Stomach smooth muscle (tissue), 2 donors: ENCODE results near the gene MALRD1.
"Not testable (repeated sequence)": the region's sequence is repeated elsewhere in the genome, so short reads cannot be mapped to it uniquely, and the experiment has no call there.

ENCODE experiments used
- H3K27ac ChIP-seq: one replicate; pipeline ENCODE4 v1.7.0; 2013; ENCODE audit warnings: mild to moderate bottlenecking, low read length, inconsistent platforms
- H3K27me3 ChIP-seq, 2 donors: one replicate each; pipeline ENCODE4 v1.7.0; 2013; ENCODE audit warnings: low read length in 2 of 2; ENCODE audit not compliant: insufficient read depth in 2 of 2, control insufficient read depth in 1 of 2
- H3K36me3 ChIP-seq, 2 donors: one replicate each; pipeline ENCODE4 v1.7.0; 2013; ENCODE audit warnings: low read length in 2 of 2; ENCODE audit not compliant: control insufficient read depth in 2 of 2, insufficient read depth in 2 of 2
- H3K4me1 ChIP-seq: one replicate; pipeline ENCODE4 v1.7.0; 2013; ENCODE audit warnings: low read length; ENCODE audit not compliant: control insufficient read depth, insufficient read depth
- H3K4me3 ChIP-seq, 2 donors: one replicate each; pipeline ENCODE4 v1.7.0; 2013; ENCODE audit warnings: low read length in 2 of 2
- H3K9ac ChIP-seq, 2 donors: one replicate each; pipeline ENCODE4 v1.7.0; 2013; ENCODE audit warnings: low read length in 2 of 2, mild to moderate bottlenecking in 1 of 2
- H3K9me3 ChIP-seq, 2 donors: one replicate each; pipeline ENCODE4 v1.7.0; 2013; ENCODE audit warnings: low read length in 2 of 2; ENCODE audit not compliant: control insufficient read depth in 2 of 2
- donor health status: healthy.
- donor health status: Pancreatic carcinoma.

MALRD1 gene

GRCh38 chr10:19505320-19506312 lies 457.0 kb downstream of the MALRD1 start:
- Histone ChIP-seq H3K27me3 (no peaks in the 10 kb centered on the region), H3K4me1 (no peaks in the 10 kb centered on the region), H3K27ac (no peak overlapping the region), H3K36me3 (no peaks in the 10 kb centered on the region), H3K9me3 (no peaks in the 10 kb centered on the region), H3K9ac (no peak overlapping the region), H3K4me3 (no peak overlapping the region)

GRCh38 chr10:19510005-19510732 lies 461.6 kb downstream of the MALRD1 start:
- not testable (repeated sequence) for H3K9me3 ChIP-seq, H3K36me3 ChIP-seq, H3K4me3 ChIP-seq, H3K27ac ChIP-seq, H3K27me3 ChIP-seq, H3K4me1 ChIP-seq, H3K9ac ChIP-seq

GRCh38 chr10:19518109-19518508 lies 469.5 kb downstream of the MALRD1 start:
- Histone ChIP-seq H3K4me3 (no peak overlapping the region), H3K27me3 (no peaks in the 10 kb centered on the region), H3K9ac (no peak overlapping the region), H3K36me3 (no peaks in the 10 kb centered on the region), H3K27ac (no peak overlapping the region), H3K9me3 (peaks cover 0 to 3% of the 10 kb centered on the region in 2 donors), H3K4me1 (no peaks in the 10 kb centered on the region)

- Histone ChIP-seq H3K27ac (no peak overlapping the region), H3K4me3 (no peak overlapping the region), H3K9me3 (peaks cover 0 to 3% of the 10 kb centered on the region in 2 donors), H3K9ac (no peak overlapping the region), H3K36me3 (no peaks in the 10 kb centered on the region), H3K4me1 (no peaks in the 10 kb centered on the region), H3K27me3 (no peaks in the 10 kb centered on the region)
Observed at GRCh38 chr10:19518632-19519031, 470.0 kb downstream of the MALRD1 start.

- H3K4me1 ChIP-seq = no peaks in the 10 kb centered on the region
- no peaks in the 10 kb centered on the region for H3K36me3 ChIP-seq
- no peaks in the 10 kb centered on the region for H3K9me3 ChIP-seq
- no peak overlapping the region for H3K4me3 ChIP-seq
- no peak overlapping the region for H3K27ac ChIP-seq
- H3K27me3 ChIP-seq = no peaks in the 10 kb centered on the region
- no peak overlapping the region for H3K9ac ChIP-seq
Observed at GRCh38 chr10:19531324-19531723, 482.7 kb downstream of the MALRD1 start.

- H3K9me3 ChIP-seq = no peaks in the 10 kb centered on the region
- H3K4me1 ChIP-seq = no peaks in the 10 kb centered on the region
- no peak overlapping the region for H3K4me3 ChIP-seq
- no peak overlapping the region for H3K9ac ChIP-seq
- H3K36me3 ChIP-seq = no peaks in the 10 kb centered on the region
- H3K27me3 ChIP-seq = no peaks in the 10 kb centered on the region
- no peak overlapping the region for H3K27ac ChIP-seq
Observed at GRCh38 chr10:19532411-19532810, 483.8 kb downstream of the MALRD1 start.

GRCh38 chr10:19541299-19541698 lies 492.7 kb downstream of the MALRD1 start:
- Histone ChIP-seq H3K4me1 (no peaks in the 10 kb centered on the region), H3K27ac (no peak overlapping the region), H3K4me3 (no peak overlapping the region), H3K9me3 (no peaks in the 10 kb centered on the region), H3K27me3 (no peaks in the 10 kb centered on the region), H3K9ac (no peak overlapping the region), H3K36me3 (no peaks in the 10 kb centered on the region)

GRCh38 chr10:19546224-19546623 lies 497.6 kb downstream of the MALRD1 start:
- Histone ChIP-seq H3K4me1 (no peaks in the 10 kb centered on the region), H3K27me3 (no peaks in the 10 kb centered on the region), H3K9ac (no peak overlapping the region), H3K27ac (no peak overlapping the region), H3K36me3 (no peaks in the 10 kb centered on the region), H3K9me3 (no peaks in the 10 kb centered on the region), H3K4me3 (no peak overlapping the region)

GRCh38 chr10:19549503-19549902 lies 500.9 kb downstream of the MALRD1 start:
- Histone ChIP-seq H3K9me3 (no peaks in the 10 kb centered on the region), H3K9ac (no peak overlapping the region), H3K36me3 (no peaks in the 10 kb centered on the region), H3K4me3 (no peak overlapping the region), H3K27ac (no peak overlapping the region), H3K27me3 (no peaks in the 10 kb centered on the region), H3K4me1 (no peaks in the 10 kb centered on the region)

- Histone ChIP-seq H3K4me3 (no peak overlapping the region), H3K36me3 (no peaks in the 10 kb centered on the region), H3K9me3 (no peaks in the 10 kb centered on the region), H3K27me3 (no peaks in the 10 kb centered on the region), H3K27ac (no peak overlapping the region), H3K9ac (no peak overlapping the region), H3K4me1 (no peaks in the 10 kb centered on the region)
Observed at GRCh38 chr10:19556666-19557065, 508.1 kb downstream of the MALRD1 start.

- Histone ChIP-seq H3K9ac (no peak overlapping the region), H3K36me3 (no peaks in the 10 kb centered on the region), H3K4me3 (no peak overlapping the region), H3K9me3 (no peaks in the 10 kb centered on the region), H3K27ac (no peak overlapping the region), H3K27me3 (no peaks in the 10 kb centered on the region), H3K4me1 (no peaks in the 10 kb centered on the region)
Observed at GRCh38 chr10:19561181-19561580, 512.6 kb downstream of the MALRD1 start.
